H1 (cell line): ENCODE data around the gene MPRIP. TPM values are rescaled to one million over a fixed set of nuclear protein-coding genes. Genes with fewer than 3 reads are reported as not detected.

Experiments used
- ASH2L ChIP-seq: fragments of 200-600, 300-600 bp; sonication (generic); IDR thresholded peaks from one replicate; pipeline ENCODE4 v1.7.1; 2017; ENCODE audit warnings: low read length
- BACH1 ChIP-seq: IDR thresholded peaks from 2 replicates; pipeline ENCODE4 v1.6.1; 2012; ENCODE audit warnings: low read length, improper control_type of control experiment
- CEBPB ChIP-seq: IDR thresholded peaks from 2 replicates; pipeline ENCODE4 v1.6.1; 2012; ENCODE audit warnings: low read depth, low read length
- CHD7 ChIP-seq: fragments of 300-600 bp; sonication (generic); IDR thresholded peaks from 2 replicates; pipeline ENCODE4 v1.7.1; 2012; ENCODE audit warnings: low read length, moderate library complexity, mild to moderate bottlenecking, inconsistent platforms; ENCODE audit not compliant: insufficient replicate concordance
- JUND ChIP-seq: IDR thresholded peaks from 2 replicates; pipeline ENCODE4 v1.6.1; 2011; ENCODE audit warnings: mild to moderate bottlenecking, improper control_type of control experiment, low read length
- POU5F1 ChIP-seq: IDR thresholded peaks from 2 replicates; pipeline ENCODE4 v1.6.1; 2011; ENCODE audit warnings: low read depth, mild to moderate bottlenecking, low read length, moderate library complexity
- RFX5 ChIP-seq: IDR thresholded peaks from 2 replicates; pipeline ENCODE4 v1.6.1; 2011; ENCODE audit warnings: low read depth, low read length, improper control_type of control experiment, borderline replicate concordance
- SAP30 ChIP-seq: fragments of 300-600 bp; sonication (generic); IDR thresholded peaks from 2 replicates; pipeline ENCODE4 v1.7.1; 2012; ENCODE audit warnings: low read length, moderate library complexity, mild to moderate bottlenecking, inconsistent platforms; ENCODE audit not compliant: insufficient read depth, insufficient replicate concordance
- TAF1 ChIP-seq: IDR thresholded peaks from 2 replicates; pipeline ENCODE4 v1.6.1; 2011; ENCODE audit warnings: mild to moderate bottlenecking, low read depth, low read length
- TEAD4 ChIP-seq: IDR thresholded peaks from 2 replicates; pipeline ENCODE4 v1.6.1; 2012; ENCODE audit warnings: low read depth, low read length, inconsistent platforms, mixed read lengths
- polyA plus RNA-seq, 7 experiments: library from polyadenylated mRNA; depleted of rRNA in 3 of 7; stranded (reverse) in 5 of 7; unstranded in 2 of 7; fragments of >200 nt in 5 of 7; fragments of 200-250 nt in 2 of 7; gene quantifications; 1 replicate in 5 of 7; 2 replicates in 1 of 7; 4 replicates in 1 of 7; pipeline versions ENCODE4 v1.2.1 to v1.2.3, GENCODE V29; 2011 to 2013; ENCODE audit warnings: missing spikeins in 2 of 7, mixed read lengths in 2 of 7
- total RNA-seq: library from RNA; stranded (reverse); fragmentation: NEBNext Ultra II Directional; extraction: Animal tissue kit (Norgen Biotek cat#: 25700); gene quantifications from 2 replicates; pipeline ENCODE4 v1.2.1, GENCODE V29; 2021

The MPRIP gene
- total and polyA plus RNA-seq, 2 of the 8 experiments (the other 6 are each of a cell fraction or from before 2014, with no cell fraction given), result 48.6 to 146 TPM

- TF ChIP-seq CHD7, result no peak
- TF ChIP-seq TEAD4, result no peak
- no peak for TF ChIP-seq ASH2L
- TF ChIP-seq CEBPB, result no peak
- no peak for TF ChIP-seq BACH1
- TF ChIP-seq JUND, result no peak
- TF ChIP-seq POU5F1, result no peak
- no peak for TF ChIP-seq SAP30
- TF ChIP-seq RFX5, result no peak
- TF ChIP-seq TAF1, result no peak
These were observed 37.1 kb downstream of the MPRIP start (continued) for GRCh38 chr17:17079336-17079735.
